HG03103 (cell line): ENCODE results near the gene FOCAD.
A peak's percentile ranks its signal among the peaks of the same experiment; 100 is the strongest.
"Not testable (repeated sequence)": the region's sequence is repeated elsewhere in the genome, so short reads cannot be mapped to it uniquely, and the experiment has no call there.

Experiments used
- ATAC-seq: cut with Tn5 transposase; IDR thresholded peaks from one replicate; pipeline ENCODE4 v1.9.1; 2021; ENCODE audit warnings: low read depth; ENCODE audit not compliant: unreplicated experiment

The FOCAD gene

DNA sequence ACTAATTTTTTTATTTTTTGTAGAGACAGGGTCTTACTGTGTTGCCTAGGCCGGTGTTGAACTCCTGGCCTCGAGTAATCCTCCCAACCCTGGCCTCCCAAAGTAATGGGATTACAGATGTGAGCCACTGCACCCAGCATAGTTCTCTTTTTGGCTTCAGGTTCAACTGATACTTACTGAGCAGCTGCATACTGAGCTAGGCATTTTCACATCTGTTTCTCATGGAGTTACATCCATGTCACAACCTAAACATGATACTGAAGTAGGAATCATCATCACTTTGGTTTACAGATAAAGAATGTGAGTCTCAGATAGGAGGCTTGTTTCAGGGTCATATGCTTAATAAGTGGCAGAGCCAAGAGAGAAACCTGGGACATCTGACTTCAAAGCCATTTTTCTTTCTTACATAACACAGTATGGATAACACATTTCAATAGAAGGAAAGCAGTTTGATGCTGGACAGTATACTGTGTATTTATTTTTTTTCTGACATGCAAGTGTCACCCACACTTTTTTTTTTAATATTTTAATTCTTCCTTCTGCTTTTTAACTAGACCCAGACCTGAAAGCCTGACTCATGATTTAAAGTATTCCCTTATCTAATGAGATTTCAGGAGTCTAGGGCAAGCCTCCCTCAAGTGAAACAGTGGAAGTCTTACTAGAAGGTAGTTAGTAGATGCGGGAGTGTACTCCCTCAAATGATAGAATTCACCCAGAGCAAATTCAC is 256.6 kb downstream of the FOCAD start:
- ATAC-seq = peak; percentile 22

DNA sequence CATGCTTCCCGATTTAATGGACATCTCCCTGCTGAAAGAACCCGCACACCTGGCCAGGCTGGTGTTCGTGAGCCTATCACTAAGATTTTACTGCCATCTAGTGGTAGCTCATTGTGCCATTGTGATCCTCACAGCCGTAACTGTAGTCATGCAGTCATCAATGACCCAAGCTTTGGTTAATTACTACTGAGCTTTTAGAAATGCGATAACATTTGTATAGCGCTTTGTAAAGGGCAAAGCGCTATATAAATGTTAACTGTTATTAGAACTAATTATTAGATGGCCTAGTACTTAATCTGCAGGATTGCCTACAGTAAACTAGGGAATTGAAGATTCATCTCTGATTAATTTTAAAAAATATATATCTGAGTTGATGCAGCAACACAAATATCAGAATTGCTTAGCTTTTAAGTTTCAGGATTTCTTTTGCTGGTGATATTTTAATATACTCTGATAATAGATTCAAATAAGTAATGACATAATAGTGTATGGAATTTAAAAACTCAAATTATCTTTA is 257.2 kb downstream of the FOCAD start:
- ATAC-seq = peak; percentile 87

DNA sequence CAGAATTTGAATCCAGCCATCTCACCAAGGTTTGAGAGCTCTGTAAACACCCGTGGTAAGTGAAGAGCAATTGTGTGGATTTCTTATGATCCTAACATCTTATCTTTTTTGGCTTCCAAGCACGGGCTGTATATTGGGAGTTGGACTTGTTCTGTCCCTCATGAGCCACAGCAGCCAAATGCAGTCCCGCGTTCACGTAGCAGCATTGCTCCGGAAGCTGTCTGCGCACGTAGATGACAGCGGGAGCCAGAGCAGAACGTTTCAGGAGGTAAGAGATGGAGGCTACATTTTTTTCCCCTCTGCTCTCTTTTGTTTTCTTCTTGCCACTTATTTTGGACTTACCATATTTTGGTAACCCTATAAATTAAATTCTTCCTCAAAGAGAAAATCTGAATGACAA is 260.4 kb downstream of the FOCAD start:
- no peak for ATAC-seq

- ATAC-seq = no peak
Measured at GRCh38 chr9:20945269-20945668, 261.2 kb downstream of the FOCAD start.

DNA sequence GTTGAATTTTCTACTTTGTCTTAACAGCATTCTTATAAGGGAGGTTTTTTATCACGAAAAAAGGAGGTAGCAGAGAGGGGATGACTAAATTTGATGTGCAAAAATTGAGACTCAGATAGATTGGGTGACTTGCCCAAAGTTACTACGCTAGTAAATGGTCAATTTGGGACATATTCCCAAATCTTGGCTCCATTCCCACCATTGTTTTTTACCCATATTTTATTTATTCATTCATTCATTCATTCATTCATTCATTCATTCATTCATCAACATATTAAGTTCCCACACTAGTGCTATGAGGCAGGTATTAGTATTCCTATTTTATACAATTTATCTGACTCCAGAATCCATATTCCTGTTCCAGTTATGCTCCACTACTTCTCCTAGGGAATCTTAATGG is 261.8 kb downstream of the FOCAD start:
- ATAC-seq = no peak

DNA sequence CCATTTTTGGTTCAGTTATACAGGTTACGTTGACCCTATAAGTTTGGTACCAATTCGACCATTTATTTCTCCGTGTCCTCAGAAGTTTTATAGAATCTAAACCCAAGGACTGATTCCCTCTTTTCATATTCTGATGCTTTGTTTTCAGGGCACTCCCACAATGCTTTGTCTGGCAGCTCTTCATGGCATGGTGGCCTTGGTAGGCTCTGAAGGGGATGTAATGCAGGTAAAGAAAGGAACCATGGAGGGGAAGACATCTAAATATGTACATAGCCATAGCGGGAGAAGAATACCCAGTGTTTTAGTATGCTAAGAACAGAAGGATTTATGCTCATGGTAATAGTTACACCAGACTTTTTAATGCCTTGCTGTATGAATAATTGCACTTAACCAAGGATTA is 264.6 kb downstream of the FOCAD start:
- no peak for ATAC-seq

DNA sequence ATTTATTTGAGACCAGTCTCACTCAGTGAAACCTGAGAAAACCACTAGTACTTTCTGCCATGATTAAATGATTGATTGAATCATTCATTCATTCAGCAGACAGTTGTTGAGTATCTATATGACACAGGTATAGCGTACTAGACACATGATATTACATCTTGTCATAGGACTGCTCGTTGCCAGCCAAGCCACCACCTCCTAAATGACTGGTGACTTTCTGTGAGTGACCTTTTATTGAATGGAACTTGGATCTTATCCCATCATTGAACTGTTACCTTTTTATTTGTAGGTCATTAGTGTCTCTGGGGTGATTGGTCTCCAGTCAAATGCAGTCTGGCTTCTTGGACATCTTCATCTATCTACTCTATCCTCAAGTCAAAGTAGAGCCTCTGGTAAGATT is 266.6 kb downstream of the FOCAD start:
- no peak for ATAC-seq

- ATAC-seq = no peak
Measured at GRCh38 chr9:20962536-20963225, 278.6 kb downstream of the FOCAD start.

- ATAC-seq = no peak
Measured at GRCh38 chr9:20972684-20973083, 288.6 kb downstream of the FOCAD start.

DNA sequence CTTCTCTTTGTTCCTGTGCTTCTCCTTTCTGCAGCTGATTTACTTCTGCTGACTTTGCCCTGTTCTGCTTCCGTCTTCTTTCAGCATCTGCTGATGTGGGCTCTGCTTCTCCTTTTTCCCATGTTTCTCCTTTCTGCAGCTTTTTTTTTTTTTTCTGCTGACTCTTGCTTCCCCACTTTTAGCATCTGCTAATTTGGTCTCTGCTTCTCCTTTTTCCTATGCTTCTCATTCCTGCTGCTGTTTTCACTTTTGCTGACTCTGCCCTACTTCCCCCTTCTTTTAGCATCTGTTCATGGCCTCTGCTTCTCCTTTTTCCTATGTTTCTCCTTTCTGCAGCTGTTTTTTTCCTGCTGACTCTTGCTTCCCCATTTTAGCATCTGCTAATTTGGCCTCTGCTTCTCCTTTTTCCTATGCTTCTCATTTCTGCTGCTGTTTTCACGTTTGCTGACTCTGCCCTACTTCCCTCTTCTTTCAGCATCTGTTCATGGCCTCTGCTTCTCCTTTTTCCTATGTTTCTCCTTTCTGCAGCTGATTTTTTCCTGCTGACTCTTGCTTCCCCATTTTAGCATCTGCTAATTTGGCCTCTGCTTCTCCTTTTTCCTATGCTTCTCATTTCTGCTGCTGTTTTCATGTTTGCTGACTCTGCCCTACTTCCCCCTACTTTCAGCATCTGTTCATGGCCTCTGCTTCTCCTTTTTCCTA is 289.3 kb downstream of the FOCAD start:
- ATAC-seq = not testable (repeated sequence)

GRCh38 chr9:20974191-20974938 is 290.3 kb downstream of the FOCAD start:
- not testable (repeated sequence) for ATAC-seq

DNA sequence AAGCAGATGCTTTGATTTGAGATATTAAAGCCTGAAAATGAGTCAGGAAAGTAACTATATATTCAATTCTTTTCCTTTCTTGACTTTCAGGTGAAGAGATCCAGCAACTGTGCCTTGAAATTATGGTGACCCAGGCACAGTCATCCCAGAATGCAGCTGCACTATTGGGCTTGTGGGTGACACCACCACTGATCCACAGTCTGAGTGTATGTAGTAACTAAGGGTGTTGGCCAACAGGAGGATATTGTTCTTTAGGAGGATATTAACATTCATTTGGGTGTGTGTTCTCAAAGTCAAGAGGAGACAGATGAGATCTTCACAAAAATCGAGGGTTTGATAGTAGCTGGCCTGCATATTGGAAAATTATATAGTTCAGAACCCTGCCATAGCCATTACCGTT is 294.2 kb downstream of the FOCAD start:
- ATAC-seq = no peak

DNA sequence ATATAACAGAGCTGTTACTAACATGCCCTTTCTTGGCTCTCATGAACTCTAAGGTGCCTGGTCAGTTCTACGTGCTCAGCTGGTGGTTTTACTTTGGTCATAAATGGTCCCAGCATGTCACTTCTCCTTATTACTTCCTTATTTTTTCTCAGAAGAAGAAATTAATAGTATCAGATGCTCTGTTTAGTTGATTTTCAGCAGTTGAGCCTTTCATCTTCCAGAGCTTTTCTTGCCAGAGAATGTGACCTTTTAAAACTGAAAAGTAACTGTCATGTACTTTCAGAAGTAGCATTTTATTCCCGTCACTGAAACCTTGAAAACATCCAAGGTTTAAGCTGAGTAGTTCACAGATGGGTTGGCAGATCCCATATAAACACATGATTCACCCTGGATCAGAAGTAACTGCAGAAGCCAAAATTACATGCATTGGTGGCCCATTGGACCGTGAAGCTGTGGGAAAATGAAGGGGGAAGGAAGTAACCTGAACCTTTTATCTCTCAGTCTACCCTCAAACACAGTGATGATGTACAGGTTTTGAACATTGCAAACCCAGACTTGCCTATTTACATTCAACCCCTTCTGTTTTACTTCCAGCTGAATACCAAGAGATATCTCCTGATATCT is 296.9 kb downstream of the FOCAD start:
- ATAC-seq = peak; percentile 81

- ATAC-seq = no peak
Measured at GRCh38 chr9:20981486-20981885, 297.4 kb downstream of the FOCAD start.

DNA sequence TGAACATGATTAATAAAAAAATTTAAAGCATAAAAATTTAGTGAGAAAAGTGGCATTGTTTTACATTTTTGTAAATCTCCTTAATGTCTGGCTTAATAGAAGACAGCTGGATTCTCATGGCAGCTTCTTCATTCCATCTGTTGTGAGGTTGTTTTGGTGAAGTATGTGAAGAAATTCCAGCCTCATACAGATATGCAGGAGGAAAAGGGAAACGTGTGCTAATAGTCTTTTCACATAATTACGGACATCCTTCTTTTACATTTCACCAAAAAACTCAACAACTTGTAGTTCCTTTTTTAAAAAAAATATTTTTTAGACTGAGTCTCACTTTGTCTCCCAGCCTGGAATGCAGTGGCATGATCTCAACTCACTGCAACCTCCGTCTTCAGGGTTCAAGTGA is 300.4 kb downstream of the FOCAD start:
- no peak for ATAC-seq

DNA sequence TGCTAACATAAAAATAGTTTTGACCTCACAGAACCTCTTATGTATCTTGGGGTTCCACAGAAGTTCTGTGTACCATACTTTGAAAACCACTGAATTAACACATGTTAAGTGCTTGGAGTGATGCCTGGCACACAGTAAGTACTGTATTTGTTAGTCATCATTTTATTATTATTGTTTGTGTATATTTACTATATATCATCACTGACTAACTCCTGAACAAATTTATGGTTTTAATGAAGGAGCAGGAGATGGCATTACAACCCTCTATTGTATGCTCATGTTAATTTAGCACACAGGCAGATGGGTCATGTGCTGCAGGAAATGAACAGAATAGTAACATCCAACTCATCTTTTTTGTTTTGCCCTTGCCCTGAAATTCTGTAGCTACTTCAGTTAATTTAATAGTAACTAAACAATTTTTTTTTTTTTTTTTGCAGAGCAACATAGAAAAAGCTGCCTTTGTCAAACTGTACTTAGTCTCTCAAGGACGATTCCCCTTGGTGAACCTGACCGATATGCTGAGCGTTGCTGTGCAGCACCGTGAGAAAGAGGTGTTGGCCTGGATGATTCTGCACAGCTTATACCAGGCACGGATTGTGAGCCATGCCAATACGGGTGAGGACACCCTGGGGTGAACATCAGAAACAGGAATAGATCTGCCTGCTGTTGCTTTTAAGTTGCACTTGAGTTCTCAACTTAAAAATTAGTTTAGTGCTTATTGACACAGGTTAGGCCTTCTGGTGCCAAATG is 302.0 kb downstream of the FOCAD start:
- ATAC-seq = no peak

GRCh38 chr9:20987521-20987920 is 303.5 kb downstream of the FOCAD start:
- ATAC-seq = no peak

GRCh38 chr9:20988061-20988460 is 304.0 kb downstream of the FOCAD start:
- ATAC-seq = no peak

DNA sequence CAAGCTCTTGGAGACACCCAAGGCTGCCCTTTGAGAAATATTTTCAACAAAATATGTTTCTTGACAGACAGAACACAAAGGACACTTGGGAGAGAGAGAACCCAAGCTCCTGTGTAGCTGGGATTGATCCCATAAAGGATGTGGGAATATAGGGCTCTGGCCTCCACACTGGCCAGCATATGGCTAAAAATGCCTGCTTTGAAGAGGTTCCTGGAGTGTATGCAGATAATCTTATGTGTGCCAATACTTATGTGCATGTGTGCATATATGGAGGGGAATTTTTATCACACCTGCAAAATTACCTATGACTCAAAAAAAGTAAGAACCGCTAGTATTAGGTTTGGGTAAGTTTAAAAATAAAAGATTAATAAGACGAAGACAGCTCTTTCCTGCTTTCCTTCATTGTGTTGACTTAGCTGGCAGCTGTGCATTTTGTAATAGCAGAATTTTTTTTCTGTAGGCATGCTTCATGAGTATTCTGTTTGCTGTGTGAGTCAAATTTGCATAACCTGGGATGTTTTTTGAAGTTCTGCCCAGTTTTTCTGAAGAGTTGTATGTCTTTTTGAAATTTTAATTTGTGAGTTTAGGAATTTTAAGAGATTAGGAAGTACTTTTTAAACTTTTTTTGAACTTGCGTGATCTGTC is 304.7 kb downstream of the FOCAD start:
- ATAC-seq = no peak
